NK-92 (cell line): ENCODE data around the gene VAV2.

Experiments
- DNase-seq: peaks from one replicate; lab custom pipeline; 2025; ENCODE audit not compliant: unreplicated experiment; lab: John Stamatoyannopoulos, UW

Gene VAV2

GRCh38 chr9:133843250-133843649 is 148.9 kb downstream of the VAV2 start:
- DNase-seq: no peak

- no peak for DNase-seq
These were observed 149.3 kb downstream of the VAV2 start for GRCh38 chr9:133842721-133843227.

GRCh38 chr9:133842174-133842573 is 149.9 kb downstream of the VAV2 start:
- DNase-seq: no peak

GRCh38 chr9:133841167-133841812 is 150.8 kb downstream of the VAV2 start:
- no peak for DNase-seq

- DNase-seq: no peak
These were observed 152.2 kb downstream of the VAV2 start for GRCh38 chr9:133839822-133840329.

- DNase-seq: no peak
These were observed 153.1 kb downstream of the VAV2 start for GRCh38 chr9:133838859-133839507.

GRCh38 chr9:133837627-133838597 is 154.2 kb downstream of the VAV2 start:
- DNase-seq: no peak

GRCh38 chr9:133836818-133837217 is 155.3 kb downstream of the VAV2 start:
- no peak for DNase-seq

- DNase-seq: no peak
These were observed 155.9 kb downstream of the VAV2 start for GRCh38 chr9:133836001-133836758.

GRCh38 chr9:133835262-133835901 is 156.7 kb downstream of the VAV2 start:
- DNase-seq: no peak

GRCh38 chr9:133834080-133834976 is 157.8 kb downstream of the VAV2 start:
- no peak for DNase-seq

- DNase-seq: no peak
These were observed 158.6 kb downstream of the VAV2 start for GRCh38 chr9:133833388-133834025.

- DNase-seq: no peak
These were observed 159.2 kb downstream of the VAV2 start for GRCh38 chr9:133832877-133833276.

GRCh38 chr9:133830711-133831110 is 161.4 kb downstream of the VAV2 start:
- DNase-seq: no peak

GRCh38 chr9:133830310-133830709 is 161.8 kb downstream of the VAV2 start:
- no peak for DNase-seq

- no peak for DNase-seq
These were observed 163.7 kb downstream of the VAV2 start for GRCh38 chr9:133828338-133828997.

- no peak for DNase-seq
These were observed 165.6 kb downstream of the VAV2 start for GRCh38 chr9:133826289-133827085.
